ENCODE measurements around the gene EPG5.

GRCh38 chr18:45843019-45843418, 124.1 kb downstream of the EPG5 start:
- TF ChIP-seq GABPA (tag; conservative IDR thresholded peaks at IDR 0.05; ENCODE audit: low read depth) (no peak), GTF2F1 (IDR thresholded peaks at IDR 0.05; ENCODE audit: low read depth, low read length) (no peak)
